Endothelial cell of umbilical vein (primary cell): ENCODE measurements around the gene EHD3. TPM values are rescaled to one million over a fixed set of nuclear protein-coding genes. Genes with fewer than 3 reads are reported as not detected.

ENCODE experiments used
- BruUV-seq: library from RNA; stranded (reverse); fragments of 400-500 nt; replicated peaks from 2 replicates; lab custom pipeline; 2021; lab: Mats Ljungman, UMichigan
- CTCF ChIA-PET: fragments of 300-600, 350-600 bp; sonication (Branson Sonifier 250); formaldehyde crosslinking; loops from one replicate; lab custom pipeline; 2021; ENCODE audit warnings: antibody characterized with exemption, inconsistent platforms; lab: Charles Lee
- POLR2A ChIA-PET: fragments of 300-600, 350-600 bp; sonication (Branson Sonifier 250); formaldehyde crosslinking; loops from one replicate; lab custom pipeline; 2021; ENCODE audit warnings: antibody characterized with exemption, inconsistent platforms; lab: Charles Lee
- DNase-seq: peaks from one replicate; pipeline ENCODE4 v3.0.0-alpha.2; 2011; ENCODE audit warnings: low read depth, low spot score
- FAIRE-seq: peaks from 2 replicates; lab custom pipeline; 2011; peaks lifted over from hg19 to GRCh38; lab: Jason Lieb, UNC
- H2AFZ ChIP-seq: 2 replicates; pipeline ENCODE4 v1.6.0; 2012; ENCODE audit warnings: low read depth, low read length, control low read depth, inconsistent platforms
- H3K27ac ChIP-seq: 2 replicates; pipeline ENCODE4 v1.5.1; 2011; ENCODE audit warnings: low read depth, mild to moderate bottlenecking, control low read depth, low read length, moderate library complexity; ENCODE audit not compliant: insufficient read depth
- H3K27me3 ChIP-seq, 2 experiments: 2 replicates each; pipeline versions ENCODE4 v1.6.0 to v1.6.1; 2011; ENCODE audit warnings: low read length in 2 of 2, mixed read lengths in 1 of 2; ENCODE audit not compliant: control insufficient read depth in 2 of 2, insufficient read depth in 2 of 2
- H3K36me3 ChIP-seq, 2 experiments: 2 replicates in 1 of 2; 3 replicates in 1 of 2; pipeline ENCODE4 v1.5.1; 2011; ENCODE audit warnings: low read length in 2 of 2, mild to moderate bottlenecking in 1 of 2, moderate library complexity in 1 of 2; ENCODE audit not compliant: control insufficient read depth in 2 of 2, insufficient read depth in 2 of 2; ENCODE audit errors: extremely low read depth in 1 of 2
- H3K4me1 ChIP-seq: 3 replicates; pipeline ENCODE4 v1.5.1; 2011; ENCODE audit warnings: mild to moderate bottlenecking, low read length; ENCODE audit not compliant: control insufficient read depth, insufficient read depth; ENCODE audit errors: extremely low read depth
- H3K4me2 ChIP-seq: 2 replicates; pipeline ENCODE4 v1.6.1; 2011; ENCODE audit warnings: low read length, control low read depth, mixed read lengths; ENCODE audit not compliant: insufficient read depth
- H3K4me3 ChIP-seq, 3 experiments: fragments of 200-600 bp in 1 of 3; sonication (generic), shearing (Covaris generic) in 1 of 3; replicated peaks in 1 of 3; 2 replicates each; pipeline ENCODE4 v1.5.1; 2011 to 2016; ENCODE audit warnings: control low read depth in 3 of 3, low read length in 3 of 3, mild to moderate bottlenecking in 2 of 3, inconsistent platforms in 1 of 3, low read depth in 1 of 3, moderate library complexity in 1 of 3; ENCODE audit not compliant: insufficient read depth in 1 of 3
- H3K79me2 ChIP-seq: 2 replicates; pipeline ENCODE4 v1.6.0; 2012; ENCODE audit warnings: low read length, inconsistent platforms; ENCODE audit not compliant: control insufficient read depth, insufficient read depth
- H3K9ac ChIP-seq: replicated peaks from 2 replicates; pipeline ENCODE3; 2011; ENCODE audit warnings: low read length, control low read depth; ENCODE audit not compliant: insufficient read depth; ENCODE audit errors: extremely low read depth
- H3K9me1 ChIP-seq: replicated peaks from 3 replicates; pipeline ENCODE4 v1.6.0; 2011; ENCODE audit warnings: mild to moderate bottlenecking, low read length; ENCODE audit not compliant: control insufficient read depth, insufficient read depth; ENCODE audit errors: extremely low read depth
- H3K9me3 ChIP-seq: replicated peaks from 2 replicates; pipeline ENCODE4 v1.5.1; 2012; ENCODE audit warnings: low read length, inconsistent platforms; ENCODE audit not compliant: control insufficient read depth, insufficient read depth
- H4K20me1 ChIP-seq: replicated peaks from 2 replicates; pipeline ENCODE3; 2011; ENCODE audit warnings: mild to moderate bottlenecking, low read length; ENCODE audit not compliant: control insufficient read depth, insufficient read depth; ENCODE audit errors: extremely low read depth
- CTCF ChIP-seq, 2 donors: IDR thresholded peaks; 1 replicate in 1 of 2; 2 replicates in 1 of 2; pipeline ENCODE4 v1.5.1; 2011; ENCODE audit warnings: low read length in 2 of 2, mild to moderate bottlenecking in 2 of 2, moderate library complexity in 2 of 2, control low read depth in 1 of 2, inconsistent platforms in 1 of 2, low read depth in 1 of 2; ENCODE audit not compliant: insufficient read depth in 1 of 2; ENCODE audit errors: extremely low read depth in 1 of 2
- EZH2 ChIP-seq: IDR thresholded peaks from 2 replicates; pipeline ENCODE4 v1.6.1; 2012; ENCODE audit warnings: borderline replicate concordance, low read depth, mild to moderate bottlenecking, moderate library complexity, low read length, inconsistent platforms; ENCODE audit not compliant: severe bottlenecking
- FOS ChIP-seq: IDR thresholded peaks from 2 replicates; pipeline ENCODE4 v1.6.1; 2011; ENCODE audit warnings: mild to moderate bottlenecking, low read length, moderate library complexity, borderline replicate concordance; ENCODE audit not compliant: insufficient read depth
- GATA2 ChIP-seq: IDR thresholded peaks from 2 replicates; pipeline ENCODE4 v1.7.0; 2011; ENCODE audit warnings: low read depth, mild to moderate bottlenecking, moderate library complexity, mixed read lengths, low read length; ENCODE audit not compliant: insufficient read length, insufficient read depth
- JUN ChIP-seq: IDR thresholded peaks from 2 replicates; pipeline ENCODE4 v1.6.1; 2011; ENCODE audit warnings: borderline replicate concordance, low read depth; ENCODE audit not compliant: insufficient read length, insufficient read depth
- MAX ChIP-seq: IDR thresholded peaks from 2 replicates; pipeline ENCODE4 v1.6.1; 2011; ENCODE audit not compliant: insufficient read depth, insufficient read length
- MYC ChIP-seq: IDR thresholded peaks from one replicate; pipeline ENCODE4 v1.6.1; 2011; ENCODE audit warnings: mild to moderate bottlenecking, low read depth, low read length
- POLR2A ChIP-seq: IDR thresholded peaks from 2 replicates; pipeline ENCODE4 v1.6.1; 2012; ENCODE audit warnings: low read depth, mild to moderate bottlenecking, control low read depth, low read length
- POLR2AphosphoS5 ChIP-seq: IDR thresholded peaks from 2 replicates; pipeline ENCODE4 v1.6.1; 2012; ENCODE audit warnings: low read depth, mild to moderate bottlenecking, control low read depth, low read length, moderate library complexity; ENCODE audit not compliant: insufficient read depth
- dilution Hi-C: fragments of 300-500 bp; cut with MboI; formaldehyde crosslinking; loops from one replicate; pipeline ENCODE4 v1.15.0; 2019; ENCODE audit warnings: low sequenced_read_pairs; ENCODE audit not compliant: extremely low pct_ligation_motif_present
- intact Hi-C: fragments of 100-400 bp; cut with micrococcal nuclease; formaldehyde crosslinking; loops from one replicate; pipeline ENCODE4 v1.10.0; 2022
- polyA plus RNA-seq, 4 experiments: library from polyadenylated mRNA; depleted of rRNA in 3 of 4; stranded (reverse) in 3 of 4; unstranded in 1 of 4; fragments of >200 nt; gene quantifications; 2 replicates each; pipeline versions ENCODE4 v1.2.1 to v1.2.3, GENCODE V29; 2011 to 2012; ENCODE audit warnings: missing spikeins in 1 of 4
- total RNA-seq: library from RNA; stranded (reverse); gene quantifications from 2 replicates; pipeline ENCODE4 v1.2.3, GENCODE V29; 2021

EHD3 gene
- total and polyA plus RNA-seq, 2 donors (not counting 3 experiments of a cell fraction or from before 2014, with no cell fraction given): 6.5 to 12.1 TPM

GRCh38 chr2:31204783-31205182 is 29.2 kb upstream of the EHD3 start:
- no peak overlapping the region for H3K4me2 ChIP-seq
- intact Hi-C loops: no loop called here
- no peak overlapping the region for H3K27ac ChIP-seq
- no peaks in the 10 kb centered on the region for H3K4me1 ChIP-seq
- H2AFZ ChIP-seq: no peak overlapping the region
- no peaks in the 10 kb centered on the region for H4K20me1 ChIP-seq
- TF ChIP-seq FOS (no peak), MYC (no peak), MAX (no peak), POLR2AphosphoS5 (no peak), JUN (no peak), POLR2A (no peak), CTCF (IDR thresholded peaks at IDR 0.05; ENCODE audit: extremely low read depth in 1 of 2, insufficient read depth in 1 of 2, low read depth in 1 of 2, low read length in 2 of 2) (no peak), EZH2 (no peak), GATA2 (no peak)
- no peaks in the 10 kb centered on the region for H3K9me3 ChIP-seq
- POLR2A ChIA-PET: no interaction called here
- no peaks in the 10 kb centered on the region for H3K27me3 ChIP-seq
- H3K9ac ChIP-seq: no peak overlapping the region
- CTCF ChIA-PET: no interaction called here
- no peak for FAIRE-seq
- DNase-seq: no peak
- dilution Hi-C loops: no loop called here
- no peak overlapping the region for H3K4me3 ChIP-seq
- H3K79me2 ChIP-seq: no peaks in the 10 kb centered on the region
- H3K9me1 ChIP-seq: no peaks in the 10 kb centered on the region
- no TSS peak for BruUV-seq
- no peaks in the 10 kb centered on the region for H3K36me3 ChIP-seq
